ENCODE measurements around the gene FBXO10. TPM values are rescaled to one million over a fixed set of nuclear protein-coding genes. Genes with fewer than 3 reads are reported as not detected.

Gene FBXO10
- total RNA-seq, 1 experiment from 2014 or later: 5.3 TPM

- H2AFZ ChIP-seq (ENCODE audit: low read depth, low read length, poor library complexity, severe bottlenecking): no peak overlapping the region
- H4K20me1 ChIP-seq (ENCODE audit: insufficient read depth): no peaks in the 10 kb centered on the region
- ChIA-PET POLR2A (no interaction called here), CTCF (no interaction called here), RAD21 (ENCODE audit: low non-redundant PET in 1 of 2, low total read pairs in 2 of 2, uncharacterized antibody in 2 of 2, unreplicated experiment in 2 of 2) (no interaction called here)
- H3K79me2 ChIP-seq (ENCODE audit: insufficient read depth, low read length): no peaks in the 10 kb centered on the region
- peaks cover 9% of the 10 kb centered on the region; the same call in 1 of the 2 replicates for H3K27me3 ChIP-seq (ENCODE audit: insufficient read depth, low read length)
- no peak overlapping the region for H3K27ac ChIP-seq (ENCODE audit: low read depth, low read length)
- ATAC-seq (no peak), DNase-seq (ENCODE audit: low read depth, low spot score) (no peak)
- no peaks in the 10 kb centered on the region for H3K9me2 ChIP-seq (ENCODE audit: insufficient read depth)
- BruUV-seq (replicated peaks): no TSS peak
- no peak for TF ChIP-seq ATF3 (IDR thresholded peaks at IDR 0.05)
- no peak for TF ChIP-seq CBX3 (IDR thresholded peaks at IDR 0.05; ENCODE audit: low read depth)
- TF ChIP-seq SRF (IDR thresholded peaks at IDR 0.05; ENCODE audit: low read depth): no peak
- no peak for TF ChIP-seq FOSL1 (IDR thresholded peaks at IDR 0.05; ENCODE audit: low read depth)
- no peak overlapping the region for H3K9ac ChIP-seq (ENCODE audit: low read length)
- no peaks in the 10 kb centered on the region for H3K36me3 ChIP-seq (ENCODE audit: control insufficient read depth in 1 of 2, insufficient read depth in 2 of 2, low read length in 2 of 2)
- intact Hi-C loops (cut with micrococcal nuclease): no loop called here
- no peaks in the 10 kb centered on the region for H3K9me3 ChIP-seq (ENCODE audit: control insufficient read depth in 1 of 2, insufficient read depth in 1 of 2, low read depth in 1 of 2, low read length in 2 of 2)
- no peaks in the 10 kb centered on the region for H3K4me1 ChIP-seq (ENCODE audit: control insufficient read depth in 1 of 2, insufficient read depth in 2 of 2, low read length in 2 of 2)
- H3K4me2 ChIP-seq (ENCODE audit: low read length): no peak overlapping the region
- no peak overlapping the region for H3K4me3 ChIP-seq (replicated peaks in 1 of 2; ENCODE audit: low read depth in 1 of 2, low read length in 2 of 2)
These were observed 35.8 kb upstream of the FBXO10 start for GRCh38 chr9:37611961-37612360.

GRCh38 chr9:37611014-37611413, 34.8 kb upstream of the FBXO10 start:
- peaks cover 18% of the 10 kb centered on the region; the same call in 1 of the 2 replicates for H3K27me3 ChIP-seq (ENCODE audit: insufficient read depth, low read length)
- intact Hi-C loops (cut with micrococcal nuclease): no loop called here
- no peaks in the 10 kb centered on the region for H3K4me1 ChIP-seq (ENCODE audit: control insufficient read depth in 1 of 2, insufficient read depth in 2 of 2, low read length in 2 of 2)
- ATAC-seq: no peak
- H3K36me3 ChIP-seq (ENCODE audit: control insufficient read depth in 1 of 2, insufficient read depth in 2 of 2, low read length in 2 of 2): no peaks in the 10 kb centered on the region
- no peaks in the 10 kb centered on the region for H3K9me3 ChIP-seq (ENCODE audit: control insufficient read depth in 1 of 2, insufficient read depth in 1 of 2, low read depth in 1 of 2, low read length in 2 of 2)
- H3K9me2 ChIP-seq (ENCODE audit: insufficient read depth): no peaks in the 10 kb centered on the region
- no peak overlapping the region for H3K4me3 ChIP-seq (replicated peaks in 1 of 2; ENCODE audit: low read depth in 1 of 2, low read length in 2 of 2)
- H3K27ac ChIP-seq (ENCODE audit: low read depth, low read length): no peak overlapping the region
- RAD21 ChIA-PET (ENCODE audit: low non-redundant PET in 1 of 2, low total read pairs in 2 of 2, uncharacterized antibody in 2 of 2, unreplicated experiment in 2 of 2): no interaction called here
- no peak overlapping the region for H3K9ac ChIP-seq (ENCODE audit: low read length)
- H3K79me2 ChIP-seq (ENCODE audit: insufficient read depth, low read length): no peaks in the 10 kb centered on the region
- BruUV-seq (replicated peaks): no TSS peak
- H4K20me1 ChIP-seq (ENCODE audit: insufficient read depth): no peaks in the 10 kb centered on the region
- CTCF ChIA-PET: no interaction called here
- POLR2A ChIA-PET: no interaction called here
- no peak overlapping the region for H2AFZ ChIP-seq (ENCODE audit: low read depth, low read length, poor library complexity, severe bottlenecking)
- no peak for DNase-seq (ENCODE audit: low read depth, low spot score)
- H3K4me2 ChIP-seq (ENCODE audit: low read length): no peak overlapping the region
- TF ChIP-seq EGR1 (IDR thresholded peaks at IDR 0.05; ENCODE audit: low read depth) (no peak), CBX3 (IDR thresholded peaks at IDR 0.05; ENCODE audit: low read depth) (no peak), ZFX (IDR thresholded peaks at IDR 0.05) (no peak), SP1 (IDR thresholded peaks at IDR 0.05; ENCODE audit: low read depth) (no peak), ZBTB33 (IDR thresholded peaks at IDR 0.05; ENCODE audit: extremely low read depth, insufficient replicate concordance, low read length) (no peak), RAD21 (IDR thresholded peaks at IDR 0.05; ENCODE audit: low read depth) (no peak), SIN3A (IDR thresholded peaks at IDR 0.05; ENCODE audit: low read depth) (no peak), POLR2A (IDR thresholded peaks at IDR 0.05; ENCODE audit: borderline replicate concordance, extremely low read depth, insufficient read depth, insufficient read length) (no peak), EZH2 (IDR thresholded peaks at IDR 0.05) (no peak), ATF3 (IDR thresholded peaks at IDR 0.05) (no peak), EZH2phosphoT487 (IDR thresholded peaks at IDR 0.05; ENCODE audit: borderline replicate concordance) (no peak), REST (IDR thresholded peaks at IDR 0.05; ENCODE audit: low read depth) (no peak)
